Activated CD8-positive, alpha-beta memory T cell treated with anti-CD3 and anti-CD28 coated beads, Interleukin-2, amount 50 U/mL, for 24 hours (primary cell): ENCODE measurements around the gene CCDC149.

Experiments used
- DNase-seq: peaks from one replicate; pipeline ENCODE4 v3.0.0-alpha.2; 2020; ENCODE audit errors: extremely low read depth

Gene CCDC149

GRCh38 chr4:24843096-24843495 lies 69.7 kb downstream of the CCDC149 start:
- no peak for DNase-seq

GRCh38 chr4:24842356-24842755 lies 70.5 kb downstream of the CCDC149 start:
- DNase-seq: no peak

- no peak for DNase-seq
Measured at GRCh38 chr4:24840826-24841543, 71.9 kb downstream of the CCDC149 start.

GRCh38 chr4:24840362-24840761 lies 72.5 kb downstream of the CCDC149 start:
- DNase-seq: no peak

GRCh38 chr4:24837781-24838180 lies 75.1 kb downstream of the CCDC149 start:
- no peak for DNase-seq

GRCh38 chr4:24837336-24837735 lies 75.5 kb downstream of the CCDC149 start:
- DNase-seq: no peak

GRCh38 chr4:24836661-24837242 lies 76.1 kb downstream of the CCDC149 start:
- no peak for DNase-seq

- DNase-seq: no peak
Measured at GRCh38 chr4:24835696-24836095, 77.1 kb downstream of the CCDC149 start.

GRCh38 chr4:24831637-24832036 lies 81.2 kb downstream of the CCDC149 start:
- DNase-seq: no peak

GRCh38 chr4:24824720-24825119 lies 88.1 kb downstream of the CCDC149 start:
- DNase-seq: no peak

- no peak for DNase-seq
Measured at GRCh38 chr4:24820541-24820940, 92.3 kb downstream of the CCDC149 start.

- no peak for DNase-seq
Measured at GRCh38 chr4:24816797-24817196, 96.0 kb downstream of the CCDC149 start.

- DNase-seq: no peak
Measured at GRCh38 chr4:24813732-24814131, 99.1 kb downstream of the CCDC149 start.

- DNase-seq: no peak
Measured at GRCh38 chr4:24810871-24811631, 101.8 kb downstream of the CCDC149 start.

- DNase-seq: no peak
Measured at GRCh38 chr4:24809815-24810405, 102.9 kb downstream of the CCDC149 start.

GRCh38 chr4:24809376-24809775 lies 103.5 kb downstream of the CCDC149 start:
- no peak for DNase-seq

- no peak for DNase-seq
Measured at GRCh38 chr4:24808955-24809354, 103.9 kb downstream of the CCDC149 start.

GRCh38 chr4:24808261-24808660 lies 104.6 kb downstream of the CCDC149 start:
- no peak for DNase-seq

- no peak for DNase-seq
Measured at GRCh38 chr4:24807611-24808010, 105.2 kb downstream of the CCDC149 start.

- no peak for DNase-seq
Measured at GRCh38 chr4:24806206-24806990, 106.4 kb downstream of the CCDC149 start.

GRCh38 chr4:24805566-24805965 lies 107.3 kb downstream of the CCDC149 start:
- DNase-seq: no peak

- no peak for DNase-seq
Measured at GRCh38 chr4:24805067-24805466, 107.8 kb downstream of the CCDC149 start.
